ENCODE measurements around the gene RPS29.
"Not testable (repeated sequence)": the region's sequence is repeated elsewhere in the genome, so short reads cannot be mapped to it uniquely, and the experiment has no call there.

The RPS29 gene

DNA sequence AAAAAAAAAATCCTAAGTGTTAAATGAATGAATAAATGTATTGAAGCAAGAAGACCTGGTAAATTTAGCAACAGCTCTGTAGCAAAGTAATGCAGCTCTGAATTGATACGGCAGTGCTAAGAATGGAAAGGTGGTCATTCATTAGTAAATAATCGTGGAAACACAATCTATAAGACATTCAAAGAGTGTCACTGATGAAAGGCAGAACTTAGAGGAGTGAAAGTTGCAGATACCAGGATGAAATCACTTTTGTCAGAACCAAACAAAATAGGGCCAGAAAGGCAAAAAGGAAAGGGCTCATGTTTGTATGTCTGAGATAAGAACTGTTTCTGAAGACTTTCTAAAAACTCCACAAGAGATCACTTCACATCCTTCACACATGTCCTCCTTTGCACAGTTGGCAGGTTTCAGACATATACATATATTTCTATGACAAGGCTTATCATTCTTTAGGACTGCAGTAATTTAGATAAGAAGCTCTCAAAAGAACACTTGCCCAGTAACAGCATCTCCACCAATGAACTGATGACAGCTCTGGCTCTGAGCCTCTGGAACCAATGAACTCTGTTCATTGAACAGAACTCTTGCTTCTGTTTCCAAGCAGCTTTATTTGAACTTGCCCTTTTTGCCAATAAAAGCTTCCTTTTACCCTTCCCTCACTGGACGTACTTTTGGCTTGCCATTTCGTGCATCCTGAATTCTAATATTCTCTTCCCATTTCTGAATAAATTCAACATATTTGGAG, 8.3 kb upstream of the RPS29 start:
- DNase-seq, result no peak

DNA sequence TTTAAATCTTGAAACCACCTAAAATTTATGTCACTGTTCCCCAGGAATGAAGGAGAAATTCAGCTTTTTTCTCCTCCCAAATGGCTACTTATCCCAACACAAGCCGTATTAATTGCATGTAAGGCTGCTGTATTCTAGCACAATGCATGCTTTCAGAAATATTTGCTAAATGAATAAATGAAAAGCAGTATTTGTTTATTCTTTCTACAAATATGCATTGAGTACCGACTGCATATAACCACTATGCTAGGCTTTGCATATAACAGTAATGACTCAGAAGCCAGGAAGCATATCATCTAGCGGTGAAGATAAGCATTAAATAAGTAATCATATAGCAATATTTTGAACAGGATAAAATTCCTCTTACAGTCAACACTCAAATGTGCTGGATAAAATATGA, 6.8 kb upstream of the RPS29 start:
- no peak for DNase-seq

DNA sequence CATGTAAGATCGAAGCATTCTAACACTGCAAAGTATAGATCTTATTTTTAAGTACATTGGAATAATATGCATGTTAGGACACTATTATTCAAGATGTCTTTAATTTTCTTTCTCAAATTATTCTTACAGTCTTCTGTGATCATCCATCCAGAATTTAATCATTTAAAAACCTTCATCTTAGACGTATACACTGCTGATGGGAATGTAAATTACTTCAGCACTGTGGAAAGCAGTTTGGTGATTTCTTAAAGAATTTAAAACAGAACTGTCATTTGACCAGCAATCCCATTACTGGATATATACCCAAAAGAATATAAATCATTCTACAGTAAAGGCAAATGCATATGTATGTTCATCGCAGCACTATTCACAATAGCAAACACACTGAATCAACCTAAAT, 3.2 kb upstream of the RPS29 start:
- no peak for DNase-seq

DNA sequence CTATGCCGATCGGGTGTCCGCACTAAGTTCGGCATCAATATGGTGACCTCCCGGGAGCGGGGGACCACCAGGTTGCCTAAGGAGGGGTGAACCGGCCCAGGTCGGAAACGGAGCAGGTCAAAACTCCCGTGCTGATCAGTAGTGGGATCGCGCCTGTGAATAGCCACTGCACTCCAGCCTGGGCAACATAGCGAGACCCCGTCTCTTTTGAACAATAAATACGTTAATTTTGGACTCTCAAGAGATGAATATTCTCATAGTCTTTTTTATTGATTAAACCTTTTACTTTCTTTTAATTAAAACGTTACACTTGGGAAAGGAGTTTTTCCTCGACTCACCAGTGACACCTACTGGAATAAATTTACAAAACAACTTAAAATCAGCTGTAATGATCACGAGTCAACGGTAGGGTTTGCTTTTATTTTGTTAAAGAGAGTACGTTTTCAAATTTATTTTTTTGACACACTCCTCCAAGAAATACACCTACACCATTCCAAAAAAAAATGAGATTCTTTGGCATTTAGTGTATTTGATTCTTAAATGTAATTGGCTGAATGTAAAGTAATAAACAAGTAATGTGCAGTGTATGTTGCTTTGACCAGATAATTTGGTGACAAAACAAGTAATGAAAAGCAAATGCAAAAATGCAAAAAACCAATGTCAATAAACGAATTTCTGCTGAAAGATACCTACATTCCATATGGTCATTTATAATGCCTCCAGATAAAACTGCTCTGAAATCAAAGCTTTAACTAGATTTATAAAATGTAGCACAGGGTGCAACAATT, 687 bp upstream of the RPS29 start:
- DNase-seq, result peak; percentile 86

DNA sequence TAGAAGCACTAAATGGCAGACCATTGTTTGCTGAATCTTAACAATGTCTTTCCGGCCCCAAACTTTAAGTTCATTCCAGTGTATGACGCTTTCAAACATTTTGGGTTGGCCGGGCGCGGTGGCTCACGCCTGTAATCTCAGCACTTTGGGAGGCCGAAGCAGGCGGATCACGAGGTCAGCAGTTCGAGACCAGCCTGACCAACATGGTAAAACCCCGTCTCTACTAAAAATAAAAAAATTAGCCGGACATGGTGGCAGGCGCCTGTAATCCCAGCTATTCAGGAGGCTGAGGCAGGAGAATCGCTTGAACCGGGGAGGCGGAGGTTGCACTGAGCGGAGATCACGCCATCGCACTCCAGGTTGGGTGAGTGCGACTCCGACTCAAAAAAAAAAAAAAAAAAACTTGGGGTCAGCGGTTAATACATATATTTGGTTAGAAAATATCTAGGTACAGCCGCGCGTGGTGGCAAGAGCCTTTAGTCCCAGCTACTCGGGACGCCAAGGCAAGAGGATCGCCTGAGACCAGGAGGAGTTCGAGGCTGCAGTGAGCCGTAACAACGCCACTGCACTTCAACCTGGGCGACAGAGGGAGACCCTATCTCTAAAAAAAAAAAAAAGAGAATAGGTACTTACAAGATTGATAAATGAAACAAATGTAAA, 1.1 kb downstream of the RPS29 start:
- DNase-seq, result not testable (repeated sequence)

DNA sequence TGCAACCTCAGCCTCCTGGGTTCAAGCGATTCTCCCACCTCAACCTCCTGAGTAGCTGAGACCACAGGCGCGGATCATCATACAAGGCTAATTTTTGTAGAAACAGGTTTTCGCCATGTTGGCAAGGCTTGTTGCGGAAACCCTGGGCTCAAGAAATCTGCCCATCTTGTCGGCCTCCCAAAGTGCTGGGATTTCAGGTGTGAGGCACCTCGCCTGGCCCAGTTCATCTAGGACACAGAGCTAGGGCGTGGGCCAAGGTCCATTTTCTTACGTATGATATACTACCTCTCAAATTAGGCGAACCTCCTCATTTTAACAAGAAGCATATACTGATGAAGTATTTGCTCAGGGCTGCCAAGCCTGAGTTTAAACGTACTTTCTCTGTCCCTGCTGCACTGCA, 2.1 kb downstream of the RPS29 start:
- no peak for DNase-seq

DNA sequence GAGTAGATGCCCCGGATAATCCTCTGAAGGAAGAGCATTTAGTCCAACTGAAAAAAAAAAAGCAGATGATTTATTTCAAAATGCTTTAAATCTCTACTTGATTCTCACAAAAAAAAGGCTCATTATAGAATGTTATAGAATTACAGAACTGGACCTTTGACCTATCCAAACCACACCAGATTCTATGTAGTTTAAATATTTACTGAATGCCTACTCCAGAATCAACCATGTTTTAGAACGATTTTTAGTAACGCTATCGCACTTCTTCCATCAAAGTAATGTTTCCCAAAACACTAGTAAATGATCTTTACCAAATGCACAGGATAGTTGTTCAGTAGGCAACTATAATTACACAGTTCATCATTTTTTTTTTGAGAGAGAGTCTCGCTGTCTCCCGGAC, 2.6 kb downstream of the RPS29 start:
- DNase-seq, result no peak

DNA sequence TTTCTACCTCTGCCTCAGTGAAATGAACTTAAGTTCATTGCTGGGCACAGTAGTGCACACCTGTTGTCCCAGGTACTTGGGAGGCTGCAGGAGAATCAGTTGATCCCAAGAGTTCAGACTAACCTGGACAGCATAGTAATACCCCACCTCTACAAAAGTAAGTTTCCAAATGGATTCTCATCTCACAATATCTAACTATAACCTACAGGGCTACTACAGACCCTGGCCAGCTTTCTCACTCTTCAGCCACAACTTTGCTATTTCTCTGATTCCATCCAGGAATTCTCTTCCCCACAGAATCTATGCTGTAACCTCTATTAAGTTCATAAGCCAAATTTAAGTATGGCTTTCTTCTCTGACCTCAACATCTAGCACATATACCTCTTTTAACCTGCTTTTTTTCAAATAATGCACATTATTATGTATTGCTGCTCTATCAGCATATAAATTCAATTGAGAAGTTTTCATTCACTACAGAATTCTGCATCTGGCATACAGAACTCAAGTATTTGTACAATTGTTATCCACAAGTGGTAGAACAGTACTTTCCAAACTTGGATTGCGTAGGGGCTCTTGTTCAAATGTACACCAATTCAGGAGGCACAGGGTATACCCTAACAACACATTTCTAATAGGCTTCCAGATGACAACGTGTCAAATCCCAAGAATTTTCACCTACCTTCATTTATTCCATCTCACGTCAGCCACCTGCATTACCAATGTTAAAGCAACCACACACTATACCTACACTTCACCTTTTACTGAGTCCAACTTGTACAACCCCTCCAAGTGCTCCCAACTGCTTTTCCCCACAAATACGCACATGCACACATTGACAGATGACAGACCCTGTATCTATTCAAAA, 3.8 kb downstream of the RPS29 start:
- DNase-seq, result no peak

DNA sequence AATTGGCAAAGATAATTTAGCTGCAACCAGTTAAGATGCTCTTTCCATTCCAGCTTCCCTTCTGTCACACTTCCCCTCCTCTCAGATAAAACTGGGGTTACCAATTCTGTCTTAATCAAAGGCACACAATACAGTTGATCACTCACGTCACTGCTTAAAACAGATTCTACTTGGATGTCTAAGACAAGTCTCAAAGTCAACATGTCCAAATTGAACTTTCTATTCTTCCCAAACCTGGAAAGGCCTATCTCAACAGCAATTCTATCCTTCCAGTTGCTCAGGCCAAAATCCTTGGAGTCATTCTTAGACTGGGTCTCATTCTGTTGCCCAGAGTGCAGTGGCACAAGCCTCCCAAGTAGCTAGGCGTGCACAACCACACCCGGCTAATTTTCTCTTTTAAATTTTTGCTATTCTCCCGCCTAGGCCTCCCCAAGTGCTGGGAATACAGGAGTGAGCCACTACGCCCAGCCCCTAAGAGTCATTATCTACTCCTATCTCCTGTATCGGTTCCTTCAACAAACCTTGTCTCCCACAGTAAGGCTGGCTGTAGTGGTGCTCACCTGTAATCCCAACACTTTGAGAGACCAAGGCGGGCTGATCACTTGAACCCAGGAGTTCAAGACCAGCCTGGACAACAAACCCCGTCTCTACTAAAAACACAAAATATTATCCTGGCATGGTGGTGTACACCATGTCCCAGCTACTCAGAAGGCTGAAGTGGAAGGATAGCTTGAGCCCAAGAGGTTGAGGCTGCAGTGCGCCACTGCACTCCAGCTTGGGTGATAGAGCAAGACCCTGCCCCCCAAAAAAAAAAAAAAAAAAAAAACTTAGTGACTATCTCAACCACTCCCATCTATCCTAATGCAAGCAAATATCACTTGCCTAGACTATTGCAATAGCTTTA, 4.7 kb downstream of the RPS29 start:
- no peak for DNase-seq

DNA sequence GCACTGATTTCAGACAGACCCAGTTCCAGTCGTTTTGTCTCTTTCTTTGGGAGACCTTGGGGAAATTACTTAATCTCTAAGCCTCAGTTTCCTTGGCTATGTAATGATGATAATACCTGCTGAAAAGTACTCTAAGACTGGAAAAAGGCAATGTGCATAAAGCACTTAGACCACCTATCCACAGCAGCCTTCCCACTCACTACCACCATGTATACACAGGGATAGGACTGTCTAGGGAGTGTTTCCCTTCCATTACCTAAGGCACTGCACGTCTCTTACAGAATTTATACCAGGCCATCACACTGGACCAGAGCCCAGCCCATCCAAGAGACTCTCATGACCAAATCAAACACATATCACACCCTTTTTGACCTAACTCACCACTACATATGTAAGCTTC, 6.3 kb downstream of the RPS29 start:
- DNase-seq, result no peak

DNA sequence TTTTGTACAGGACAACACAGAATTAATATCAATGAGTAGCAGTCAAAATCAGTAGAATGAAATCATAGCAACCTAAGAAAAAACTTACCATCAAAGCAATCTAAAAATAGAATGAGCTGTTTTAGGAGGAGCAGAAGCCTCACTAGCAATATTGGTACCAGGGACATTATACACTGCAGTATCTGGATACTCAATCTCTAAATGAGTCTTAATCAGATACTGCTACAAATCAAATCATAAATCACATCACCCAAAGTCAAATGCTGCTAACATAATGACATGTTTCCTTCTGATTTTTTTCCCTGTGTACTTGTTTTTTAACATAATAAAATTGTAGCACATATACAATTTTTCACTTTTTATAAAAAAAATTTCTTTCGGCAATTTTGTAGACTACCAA, 8.0 kb downstream of the RPS29 start:
- DNase-seq, result no peak

DNA sequence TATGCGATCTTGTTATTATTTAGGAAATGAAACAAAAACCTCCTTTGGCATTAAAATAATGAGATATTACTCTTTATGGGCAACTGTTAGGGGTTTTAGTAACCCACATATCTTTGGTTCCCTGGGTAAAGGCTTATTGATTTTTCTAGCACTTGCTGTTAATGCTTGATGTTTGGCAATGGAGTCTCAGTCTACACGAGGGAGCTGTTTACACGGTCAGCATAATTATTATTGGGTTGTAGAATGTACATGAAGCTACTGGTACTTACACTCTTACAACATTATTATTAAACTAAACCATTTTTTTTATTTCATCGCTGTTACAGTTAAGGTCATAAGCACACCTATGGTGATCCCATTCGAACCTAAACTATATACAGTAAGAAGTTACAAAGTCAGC, 12.1 kb downstream of the RPS29 start:
- DNase-seq, result no peak

DNA sequence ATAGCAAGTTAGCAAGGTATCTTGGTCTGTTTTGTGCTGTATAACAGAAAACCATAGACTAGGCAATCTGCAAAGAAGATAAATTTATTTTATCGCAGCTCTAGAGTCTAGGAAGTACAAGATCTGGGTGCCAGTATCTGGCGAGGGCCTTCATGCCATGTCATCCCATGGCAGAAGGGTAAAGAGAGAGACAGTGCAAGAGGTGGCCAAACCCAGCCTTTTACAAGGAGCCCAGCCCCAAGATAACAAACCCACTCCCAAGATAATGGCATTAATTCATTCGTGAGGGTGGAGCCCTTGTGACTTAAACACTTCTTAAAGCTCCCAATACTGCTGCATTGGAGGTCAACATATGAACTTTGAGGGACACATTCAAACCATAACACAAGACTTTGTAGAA, 16.9 kb downstream of the RPS29 start:
- DNase-seq, result no peak

DNA sequence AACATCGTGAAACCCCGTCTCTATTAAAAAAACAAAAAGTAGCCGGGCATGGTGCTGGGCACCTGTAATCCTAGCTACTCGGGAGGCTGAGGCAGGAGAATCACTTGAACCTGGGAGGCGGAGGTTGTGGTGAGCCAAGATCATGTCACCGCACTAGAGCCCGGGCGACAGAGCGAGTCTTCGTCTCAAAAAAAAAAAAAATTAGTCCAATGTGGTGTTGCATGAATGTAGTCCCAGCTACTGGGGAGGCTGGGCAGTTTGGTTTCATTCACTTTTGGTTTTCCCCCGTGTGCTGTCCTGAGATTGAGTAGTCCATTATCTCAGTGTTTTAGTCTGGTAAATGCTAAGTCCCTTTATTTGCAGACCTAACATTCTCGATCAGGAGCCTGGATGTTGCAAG, 19.5 kb downstream of the RPS29 start:
- DNase-seq, result no peak

DNA sequence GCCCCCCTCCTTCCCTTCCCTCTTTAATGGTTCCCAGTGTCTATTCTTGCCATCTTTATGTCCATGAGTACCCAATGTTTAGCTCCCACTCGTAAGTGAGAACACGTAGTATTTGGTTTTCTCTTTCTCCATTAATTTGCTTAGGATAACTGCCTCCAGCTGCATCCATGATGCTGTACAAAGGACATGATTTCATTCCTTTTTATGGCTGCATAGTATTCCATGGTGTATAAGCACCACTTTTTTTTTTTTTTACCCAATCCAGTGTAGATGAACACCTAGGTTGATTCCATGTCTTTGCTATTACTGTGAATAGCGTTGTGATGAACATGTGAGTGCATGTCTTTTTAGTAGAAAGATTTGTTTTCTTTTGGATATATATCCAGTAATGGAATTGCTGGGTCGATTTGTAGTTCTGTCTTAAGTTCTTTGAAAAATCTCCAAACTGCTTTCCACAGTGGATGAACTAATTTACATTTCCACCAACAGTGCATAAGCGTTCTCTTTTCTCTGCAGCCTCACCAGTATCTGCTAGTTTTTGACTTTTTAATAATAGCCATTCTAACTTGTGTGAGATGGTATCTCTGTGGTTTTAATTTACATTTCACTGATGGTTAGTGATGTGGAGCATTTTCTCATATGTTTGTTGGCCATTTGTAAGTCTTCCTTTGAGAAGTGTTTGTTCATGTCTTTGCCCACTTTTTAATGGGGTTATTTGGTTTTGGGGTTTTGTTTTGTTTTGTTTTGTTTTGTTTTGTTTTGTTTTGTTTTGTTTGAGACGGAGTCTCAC, 26.0 kb downstream of the RPS29 start:
- no peak for DNase-seq

DNA sequence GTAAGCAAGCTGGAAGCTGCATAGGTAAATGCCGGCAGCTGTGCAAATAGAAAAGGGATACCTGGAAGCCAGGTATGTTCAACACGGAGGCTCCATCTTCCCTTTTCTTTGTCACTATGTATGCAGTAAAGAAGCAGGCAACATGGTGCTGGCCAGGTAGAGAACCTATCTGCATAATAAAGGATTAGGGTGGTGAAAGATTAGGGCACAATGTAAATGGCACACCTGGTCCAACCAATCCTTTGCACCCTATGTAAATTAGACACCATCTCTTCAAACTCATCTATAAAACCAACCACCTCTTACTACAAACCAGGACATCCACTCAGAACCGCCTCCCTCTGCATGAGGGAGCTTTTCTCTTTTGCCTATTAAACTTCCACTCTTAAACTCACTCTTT, 32.3 kb downstream of the RPS29 start:
- no peak for DNase-seq

DNA sequence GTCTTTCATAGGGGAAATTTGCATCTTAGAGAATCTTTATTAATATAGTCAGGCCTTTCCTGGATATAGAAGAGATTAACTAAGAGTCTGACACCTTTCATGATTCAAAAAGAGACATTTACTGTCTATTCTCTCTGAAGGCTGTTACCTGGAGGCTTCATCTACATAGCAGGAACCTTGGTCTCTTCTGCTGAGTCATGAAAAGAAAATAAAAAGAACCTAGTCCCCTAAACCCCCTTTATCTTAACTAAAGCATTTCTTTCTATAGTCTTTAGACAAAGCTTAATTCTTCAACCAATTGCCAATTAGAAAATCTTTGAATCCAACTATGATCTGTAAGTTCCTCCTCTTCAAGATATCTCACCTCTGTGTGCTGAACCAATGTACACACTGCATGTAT, 33.1 kb downstream of the RPS29 start:
- no peak for DNase-seq

DNA sequence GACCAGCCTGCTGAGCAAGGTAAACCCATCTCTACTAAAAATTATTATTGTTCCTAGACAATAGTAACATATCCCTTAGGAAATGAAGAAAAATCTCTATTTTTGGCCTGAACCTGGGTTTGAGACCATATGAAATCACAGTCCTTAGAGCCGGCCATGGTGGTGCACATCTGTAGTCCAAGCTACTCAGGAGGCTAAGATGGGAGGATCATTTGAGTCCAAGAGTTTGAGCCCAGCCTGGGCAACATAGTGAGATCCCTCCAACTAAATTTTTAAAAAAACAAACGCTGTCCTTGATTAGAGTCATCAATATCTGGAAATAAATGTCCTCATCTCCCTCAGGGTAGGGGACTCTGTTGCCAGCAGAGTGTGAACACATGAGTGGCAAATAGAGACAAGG, 34.6 kb downstream of the RPS29 start:
- DNase-seq, result no peak

DNA sequence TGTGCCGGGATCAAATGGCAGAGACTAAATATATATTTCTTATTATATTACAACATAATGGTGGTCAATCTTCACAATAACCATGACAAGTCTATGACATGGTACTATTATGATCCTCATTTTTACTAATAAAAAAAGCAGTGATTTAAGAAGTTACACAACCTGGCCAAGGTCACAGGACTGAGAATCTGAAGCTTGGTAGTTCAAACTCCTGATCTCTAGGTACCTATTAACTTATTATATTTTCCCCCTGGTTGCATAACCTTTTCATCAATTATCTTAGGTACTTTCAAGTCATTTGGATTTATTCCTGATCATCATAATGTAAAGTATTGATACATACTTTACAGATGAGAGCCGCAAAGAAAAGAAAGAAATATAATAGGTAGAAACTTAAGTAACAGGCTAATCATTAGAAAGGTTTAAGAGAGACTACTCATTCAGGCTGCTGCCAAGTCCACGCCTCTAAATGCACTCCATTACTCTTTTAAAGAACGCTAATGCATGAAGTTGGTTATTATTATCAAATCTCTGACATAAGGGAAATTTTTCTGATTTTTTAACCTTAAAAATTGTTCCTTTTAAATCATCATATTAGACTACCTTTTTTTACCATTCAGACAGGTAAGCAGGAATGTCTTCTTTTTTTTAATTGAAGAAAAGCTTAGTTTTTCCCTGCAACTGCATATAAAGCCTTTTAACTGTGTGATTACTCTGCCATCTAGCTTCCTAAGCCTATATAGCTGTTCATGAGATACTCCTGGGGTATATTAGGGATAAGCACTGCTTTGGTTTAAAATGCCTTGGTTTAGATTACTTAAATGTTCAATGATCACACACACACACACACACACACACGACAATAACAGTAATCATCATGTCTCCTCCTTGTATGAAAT, 35.6 kb downstream of the RPS29 start:
- DNase-seq, result peak; percentile 22

DNA sequence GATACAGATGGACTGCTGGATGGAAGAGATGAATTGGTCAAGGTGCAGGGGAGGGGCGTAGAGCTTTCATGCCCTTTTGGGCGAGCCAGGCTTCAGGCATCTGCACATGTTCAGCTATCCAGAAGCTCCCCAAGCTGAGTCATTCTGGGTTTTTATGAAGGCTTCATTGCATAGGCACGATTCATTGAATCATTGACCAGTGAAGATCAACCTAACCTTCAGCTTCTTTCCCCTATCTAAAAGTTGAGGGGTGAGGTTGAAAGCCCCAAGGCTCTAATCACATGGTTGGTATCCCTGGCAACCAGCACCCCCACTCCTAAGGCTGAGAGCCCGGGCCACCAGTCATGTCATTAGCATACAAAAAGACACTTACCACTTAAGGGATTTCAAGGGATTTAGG, 36.3 kb downstream of the RPS29 start:
- no peak for DNase-seq

Measured in NCI-H1694 (cell line).